ENCODE data around the gene KDM4B. TPM values are rescaled to one million over a fixed set of nuclear protein-coding genes. Genes with fewer than 3 reads are reported as not detected.
A peak's percentile ranks its signal among the peaks of the same experiment; 100 is the strongest.

The KDM4B gene
- total and polyA plus RNA-seq, 2 donors (not counting 1 experiment from before 2014, with no cell fraction given): 6.4 to 14.4 TPM

- DNase-seq (ENCODE audit: low read depth in 2 of 2): peak in 1 of 2 donors; percentile 92
- H3K4me2 ChIP-seq (ENCODE audit: extremely low read depth, insufficient read depth, low read length): no peak overlapping the region
- no peak overlapping the region for H3K9ac ChIP-seq (ENCODE audit: insufficient read depth, low read length)
- H2AFZ ChIP-seq (ENCODE audit: low read length): no peak overlapping the region
- no peak overlapping the region for H3K27ac ChIP-seq (ENCODE audit: insufficient read depth, low read length)
- peaks cover 64% of the 10 kb centered on the region for H3K79me2 ChIP-seq (ENCODE audit: control insufficient read depth, insufficient read depth, low read length)
- H4K20me1 ChIP-seq (ENCODE audit: control insufficient read depth, extremely low read depth, insufficient read depth, low read length): no peaks in the 10 kb centered on the region
- H3K9me3 ChIP-seq (ENCODE audit: control insufficient read depth, insufficient read depth, low read depth, low read length): no peaks in the 10 kb centered on the region
- H3K4me1 ChIP-seq (ENCODE audit: control insufficient read depth, extremely low read depth, insufficient read depth, low read length): no peaks in the 10 kb centered on the region
- H3K36me3 ChIP-seq (ENCODE audit: control insufficient read depth, insufficient read depth, low read length): peaks cover 24% of the 10 kb centered on the region
- H3K27me3 ChIP-seq (ENCODE audit: control insufficient read depth, insufficient read depth, low read length): no peaks in the 10 kb centered on the region
- TF ChIP-seq, protein P1, sequence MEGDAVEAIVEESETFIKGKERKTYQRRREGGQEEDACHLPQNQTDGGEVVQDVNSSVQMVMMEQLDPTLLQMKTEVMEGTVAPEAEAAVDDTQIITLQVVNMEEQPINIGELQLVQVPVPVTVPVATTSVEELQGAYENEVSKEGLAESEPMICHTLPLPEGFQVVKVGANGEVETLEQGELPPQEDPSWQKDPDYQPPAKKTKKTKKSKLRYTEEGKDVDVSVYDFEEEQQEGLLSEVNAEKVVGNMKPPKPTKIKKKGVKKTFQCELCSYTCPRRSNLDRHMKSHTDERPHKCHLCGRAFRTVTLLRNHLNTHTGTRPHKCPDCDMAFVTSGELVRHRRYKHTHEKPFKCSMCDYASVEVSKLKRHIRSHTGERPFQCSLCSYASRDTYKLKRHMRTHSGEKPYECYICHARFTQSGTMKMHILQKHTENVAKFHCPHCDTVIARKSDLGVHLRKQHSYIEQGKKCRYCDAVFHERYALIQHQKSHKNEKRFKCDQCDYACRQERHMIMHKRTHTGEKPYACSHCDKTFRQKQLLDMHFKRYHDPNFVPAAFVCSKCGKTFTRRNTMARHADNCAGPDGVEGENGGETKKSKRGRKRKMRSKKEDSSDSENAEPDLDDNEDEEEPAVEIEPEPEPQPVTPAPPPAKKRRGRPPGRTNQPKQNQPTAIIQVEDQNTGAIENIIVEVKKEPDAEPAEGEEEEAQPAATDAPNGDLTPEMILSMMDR (conservative IDR thresholded peaks at IDR 0.05 in 1 of 2, IDR thresholded peaks at IDR 0.05 in 1 of 2; ENCODE audit: low read depth in 1 of 2, low read length in 2 of 2): no peak
- TF ChIP-seq EZH2 (IDR thresholded peaks at IDR 0.05; ENCODE audit: low read length, missing control alignments): no peak
- no peak overlapping the region for H3K4me3 ChIP-seq (replicated peaks in 1 of 4; ENCODE audit: control extremely low read depth in 1 of 4, insufficient read depth in 1 of 4, low read depth in 3 of 4, low read length in 4 of 4)
These were observed 39.7 kb upstream of the KDM4B start for GRCh38 chr19:4929186-4929585.

DNA sequence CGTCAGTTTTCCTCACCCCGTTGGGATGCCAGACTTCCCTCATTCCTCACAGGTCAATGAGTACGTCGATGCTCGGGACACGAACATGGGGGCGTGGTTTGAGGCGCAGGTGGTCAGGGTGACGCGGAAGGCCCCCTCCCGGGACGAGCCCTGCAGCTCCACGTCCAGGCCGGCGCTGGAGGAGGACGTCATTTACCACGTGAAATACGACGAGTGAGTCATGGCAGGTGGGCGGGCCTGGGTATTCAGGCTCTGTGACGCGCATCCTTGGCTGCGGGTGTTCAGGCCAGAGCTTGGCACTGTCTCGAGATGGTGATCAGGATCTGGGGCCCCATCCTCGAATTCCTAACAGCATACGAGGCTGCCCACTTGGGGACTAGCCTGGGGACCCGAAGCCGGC is 38.2 kb upstream of the KDM4B start:
- Histone ChIP-seq H3K9me3 (ENCODE audit: control insufficient read depth, insufficient read depth, low read depth, low read length) (no peaks in the 10 kb centered on the region), H3K4me3 (replicated peaks in 1 of 4; ENCODE audit: control extremely low read depth in 1 of 4, insufficient read depth in 1 of 4, low read depth in 3 of 4, low read length in 4 of 4) (no peak overlapping the region), H4K20me1 (ENCODE audit: control insufficient read depth, extremely low read depth, insufficient read depth, low read length) (no peaks in the 10 kb centered on the region), H3K36me3 (ENCODE audit: control insufficient read depth, insufficient read depth, low read length) (peaks cover 25% of the 10 kb centered on the region), H3K27ac (ENCODE audit: insufficient read depth, low read length) (no peak overlapping the region), H3K27me3 (ENCODE audit: control insufficient read depth, insufficient read depth, low read length) (no peaks in the 10 kb centered on the region), H3K4me2 (ENCODE audit: extremely low read depth, insufficient read depth, low read length) (no peak overlapping the region), H3K9ac (ENCODE audit: insufficient read depth, low read length) (no peak overlapping the region), H3K4me1 (ENCODE audit: control insufficient read depth, extremely low read depth, insufficient read depth, low read length) (no peaks in the 10 kb centered on the region), H2AFZ (ENCODE audit: low read length) (no peak overlapping the region), H3K79me2 (ENCODE audit: control insufficient read depth, insufficient read depth, low read length) (peaks cover 55% of the 10 kb centered on the region)
- DNase-seq (ENCODE audit: low read depth in 2 of 2): peak in 1 of 2 donors; percentile 96
- TF ChIP-seq, protein P1 (conservative IDR thresholded peaks at IDR 0.05 in 1 of 2, IDR thresholded peaks at IDR 0.05 in 1 of 2; ENCODE audit: low read depth in 1 of 2, low read length in 2 of 2): no peak
- no peak for TF ChIP-seq EZH2 (IDR thresholded peaks at IDR 0.05; ENCODE audit: low read length, missing control alignments)

DNA sequence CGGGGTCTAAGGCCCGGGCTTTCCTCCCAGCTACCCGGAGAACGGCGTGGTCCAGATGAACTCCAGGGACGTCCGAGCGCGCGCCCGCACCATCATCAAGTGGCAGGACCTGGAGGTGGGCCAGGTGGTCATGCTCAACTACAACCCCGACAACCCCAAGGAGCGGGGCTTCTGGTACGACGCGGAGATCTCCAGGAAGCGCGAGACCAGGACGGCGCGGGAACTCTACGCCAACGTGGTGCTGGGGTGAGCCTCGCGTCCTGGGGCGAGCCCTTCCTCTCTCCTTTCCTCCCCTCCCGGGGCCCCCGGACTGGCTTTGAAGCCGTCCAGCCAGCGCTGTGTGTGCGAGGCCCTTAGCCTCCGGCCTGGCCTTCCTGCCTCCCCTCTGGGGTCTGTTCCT is 36.2 kb upstream of the KDM4B start:
- no peak for TF ChIP-seq EZH2 (IDR thresholded peaks at IDR 0.05; ENCODE audit: low read length, missing control alignments)
- TF ChIP-seq, protein P1 (conservative IDR thresholded peaks at IDR 0.05 in 1 of 2, IDR thresholded peaks at IDR 0.05 in 1 of 2; ENCODE audit: low read depth in 1 of 2, low read length in 2 of 2): no peak
- H3K27me3 ChIP-seq (ENCODE audit: control insufficient read depth, insufficient read depth, low read length): no peaks in the 10 kb centered on the region
- no peak overlapping the region for H3K9ac ChIP-seq (ENCODE audit: insufficient read depth, low read length)
- DNase-seq (ENCODE audit: low read depth in 2 of 2): no peak
- H3K36me3 ChIP-seq (ENCODE audit: control insufficient read depth, insufficient read depth, low read length): peaks cover 30% of the 10 kb centered on the region
- H3K4me3 ChIP-seq (replicated peaks in 1 of 4; ENCODE audit: control extremely low read depth in 1 of 4, insufficient read depth in 1 of 4, low read depth in 3 of 4, low read length in 4 of 4): no peak overlapping the region
- no peaks in the 10 kb centered on the region for H4K20me1 ChIP-seq (ENCODE audit: control insufficient read depth, extremely low read depth, insufficient read depth, low read length)
- H3K4me1 ChIP-seq (ENCODE audit: control insufficient read depth, extremely low read depth, insufficient read depth, low read length): no peaks in the 10 kb centered on the region
- H3K4me2 ChIP-seq (ENCODE audit: extremely low read depth, insufficient read depth, low read length): no peak overlapping the region
- no peak overlapping the region for H3K27ac ChIP-seq (ENCODE audit: insufficient read depth, low read length)
- peaks cover 48% of the 10 kb centered on the region for H3K79me2 ChIP-seq (ENCODE audit: control insufficient read depth, insufficient read depth, low read length)
- H2AFZ ChIP-seq (ENCODE audit: low read length): no peak overlapping the region
- no peaks in the 10 kb centered on the region for H3K9me3 ChIP-seq (ENCODE audit: control insufficient read depth, insufficient read depth, low read depth, low read length)
